HepG2 (cell line): Measurements from ENCODE around the gene BRSK2. TPM values are rescaled to one million over a fixed set of nuclear protein-coding genes. Genes with fewer than 3 reads are reported as not detected.

ENCODE experiments used
- MAZ ChIP-seq, 2 experiments: sonication (generic) in 1 of 2; formaldehyde crosslinking in 1 of 2; IDR thresholded peaks; 2 replicates each; pipeline versions ENCODE4 v1.5.0 to v1.6.1; 2012 to 2020; ENCODE audit warnings: low read depth in 2 of 2, mild to moderate bottlenecking in 2 of 2, borderline replicate concordance in 1 of 2, improper control_type of control experiment in 1 of 2, low read length in 1 of 2, missing genetic modification reagents in 1 of 2, moderate library complexity in 1 of 2
- ZNF10 ChIP-seq: sonication (generic); formaldehyde crosslinking; IDR thresholded peaks from 2 replicates; pipeline ENCODE4 v1.4.0; 2020; ENCODE audit warnings: mild to moderate bottlenecking, low read depth, missing genetic modification reagents, borderline replicate concordance
- ZNF646 ChIP-seq: sonication (generic); formaldehyde crosslinking; IDR thresholded peaks from 2 replicates; pipeline ENCODE4 v1.9.0; 2021; ENCODE audit warnings: mild to moderate bottlenecking, missing genetic modification reagents
- polyA plus RNA-seq, 8 experiments: library from polyadenylated mRNA; depleted of rRNA in 3 of 8; stranded (reverse) in 7 of 8; unstranded in 1 of 8; fragments of >200 nt; fragmentation: Illumina TruSeq in 4 of 8; extraction: Trizol in 4 of 8; gene quantifications; 2 replicates each; pipeline versions ENCODE4 v1.2.1 to v1.2.3, GENCODE V29; 2011 to 2016; ENCODE audit warnings: low read depth in 4 of 8, missing spikeins in 1 of 8, mixed read lengths in 1 of 8; ENCODE audit not compliant: insufficient read depth in 1 of 8
- total RNA-seq, 5 experiments: library from RNA; depleted of rRNA; stranded (reverse); fragments of >200 nt; fragmentation: Illumina TruSeq; extraction: Trizol; gene quantifications; 2 replicates each; pipeline ENCODE4 v1.2.3, GENCODE V29; 2016; ENCODE audit warnings: low read depth in 1 of 5

The BRSK2 gene
- total and polyA plus RNA-seq, 2 of the 13 experiments (the other 11 are each of a cell fraction or from before 2014, with no cell fraction given), result 0.74 to 1.1 TPM

- TF ChIP-seq ZNF646 (CRISPR knock-in tag) (no peak), MAZ (IDR thresholded peaks at IDR 0.05; ENCODE audit: borderline replicate concordance, low read depth, low read length) (no peak), MAZ (CRISPR knock-in tag; IDR thresholded peaks at IDR 0.05; ENCODE audit: low read depth) (no peak), ZNF10 (CRISPR knock-in tag) (no peak)
Measured at GRCh38 chr11:1350086-1350725, 39.5 kb upstream of the BRSK2 start (continued).
